Measurements from ENCODE around the gene HS6ST3.

- no peak for TF ChIP-seq CTCF (IDR thresholded peaks at IDR 0.05)
- TF ChIP-seq POLR2A (IDR thresholded peaks at IDR 0.05): no peak
- no peak for TF ChIP-seq EP300 (IDR thresholded peaks at IDR 0.05)
- TF ChIP-seq POLR2AphosphoS5 (IDR thresholded peaks at IDR 0.05): no peak
Observed at GRCh38 chr13:96214824-96215445, 125.0 kb downstream of the HS6ST3 start.

All from upper lobe of left lung (tissue), 4 donors.